ENCODE results near the gene IL4R.
"Not testable (repeated sequence)": the region's sequence is repeated elsewhere in the genome, so short reads cannot be mapped to it uniquely, and the experiment has no call there.

The IL4R gene

DNA sequence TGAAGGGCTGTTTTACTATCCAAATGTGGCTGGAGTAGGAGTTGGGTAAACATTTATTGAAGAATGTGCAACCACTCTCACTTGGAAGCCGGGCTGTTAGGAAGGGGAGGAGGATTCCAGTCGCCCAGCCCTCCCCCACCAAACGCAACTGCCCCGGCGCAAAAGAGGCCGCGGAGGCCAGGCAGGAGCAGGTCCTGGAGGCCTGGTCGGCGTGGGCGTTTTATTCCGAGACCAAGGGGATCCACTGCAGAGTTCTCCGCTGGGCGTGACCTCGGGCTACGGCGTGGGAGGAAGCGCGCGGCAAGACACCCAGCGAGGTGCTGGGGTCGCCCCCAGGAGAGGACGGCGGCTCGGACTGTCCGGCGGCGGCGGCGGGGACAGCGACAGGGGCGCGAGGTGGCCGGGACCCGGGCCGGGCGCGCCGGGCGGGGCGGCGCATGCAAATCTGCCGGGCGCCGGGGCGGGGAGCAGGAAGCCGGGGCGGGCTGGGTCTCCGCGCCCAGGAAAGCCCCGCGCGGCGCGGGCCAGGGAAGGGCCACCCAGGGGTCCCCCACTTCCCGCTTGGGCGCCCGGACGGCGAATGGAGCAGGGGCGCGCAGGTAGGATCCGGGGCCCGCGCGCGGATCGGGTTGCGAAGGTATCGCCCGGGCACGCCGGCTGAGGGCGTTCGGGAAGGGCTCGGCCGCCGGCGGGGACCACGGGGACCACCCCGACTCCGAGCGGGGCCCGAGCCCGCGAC, at the start of gene IL4R:
Gene IL4R (plus strand): TSS at position 553 of the 739 bp plus-strand sequence. CDS start 26,230 bp downstream, outside the sequence.
- in situ Hi-C loops (cut with MboI; ENCODE audit: low sequenced_read_pairs): no loop called here

DNA sequence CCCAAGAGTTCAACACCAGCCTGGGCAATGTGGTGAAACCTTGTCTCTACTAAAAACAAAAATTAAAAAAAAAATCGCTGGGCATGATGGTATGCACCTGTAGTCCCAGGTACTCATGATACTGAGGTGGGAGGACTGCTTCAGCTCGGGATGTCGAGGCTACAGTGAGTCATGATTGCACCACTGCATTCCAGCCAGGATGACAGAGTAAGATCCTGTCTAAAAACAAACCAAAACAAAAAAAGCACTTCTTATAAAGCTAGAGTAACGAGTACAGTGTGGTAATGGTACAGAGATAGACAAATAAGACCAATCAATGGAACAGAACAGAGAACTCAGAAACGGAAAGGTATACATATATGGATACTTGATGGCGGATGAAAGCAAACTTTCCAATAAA, 49.6 kb upstream of the IL4R start:
- in situ Hi-C loops (cut with MboI; ENCODE audit: low sequenced_read_pairs): no loop called here

DNA sequence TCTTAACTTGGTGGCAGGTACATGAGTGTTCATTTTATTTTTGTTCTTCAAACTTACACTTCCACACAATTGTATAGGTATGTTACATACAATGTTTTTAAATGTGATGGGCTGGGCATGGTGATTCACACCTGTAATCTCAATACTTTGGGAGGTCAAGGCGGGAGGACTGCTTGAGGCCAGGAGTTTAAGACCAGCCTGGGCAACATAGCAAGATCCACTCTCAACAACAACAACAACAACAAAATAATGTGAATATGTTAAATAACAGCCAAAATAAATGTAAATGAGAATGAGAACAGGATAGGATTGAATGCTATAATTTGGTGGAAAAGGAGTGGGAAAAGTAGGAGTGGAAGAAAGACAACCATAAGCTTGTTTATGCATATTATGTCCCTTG, 47.8 kb upstream of the IL4R start:
- in situ Hi-C loops (cut with MboI; ENCODE audit: low sequenced_read_pairs): no loop called here

GRCh38 chr16:27267037-27267677, 46.6 kb upstream of the IL4R start:
- in situ Hi-C loops (cut with MboI; ENCODE audit: low sequenced_read_pairs): no loop called here

DNA sequence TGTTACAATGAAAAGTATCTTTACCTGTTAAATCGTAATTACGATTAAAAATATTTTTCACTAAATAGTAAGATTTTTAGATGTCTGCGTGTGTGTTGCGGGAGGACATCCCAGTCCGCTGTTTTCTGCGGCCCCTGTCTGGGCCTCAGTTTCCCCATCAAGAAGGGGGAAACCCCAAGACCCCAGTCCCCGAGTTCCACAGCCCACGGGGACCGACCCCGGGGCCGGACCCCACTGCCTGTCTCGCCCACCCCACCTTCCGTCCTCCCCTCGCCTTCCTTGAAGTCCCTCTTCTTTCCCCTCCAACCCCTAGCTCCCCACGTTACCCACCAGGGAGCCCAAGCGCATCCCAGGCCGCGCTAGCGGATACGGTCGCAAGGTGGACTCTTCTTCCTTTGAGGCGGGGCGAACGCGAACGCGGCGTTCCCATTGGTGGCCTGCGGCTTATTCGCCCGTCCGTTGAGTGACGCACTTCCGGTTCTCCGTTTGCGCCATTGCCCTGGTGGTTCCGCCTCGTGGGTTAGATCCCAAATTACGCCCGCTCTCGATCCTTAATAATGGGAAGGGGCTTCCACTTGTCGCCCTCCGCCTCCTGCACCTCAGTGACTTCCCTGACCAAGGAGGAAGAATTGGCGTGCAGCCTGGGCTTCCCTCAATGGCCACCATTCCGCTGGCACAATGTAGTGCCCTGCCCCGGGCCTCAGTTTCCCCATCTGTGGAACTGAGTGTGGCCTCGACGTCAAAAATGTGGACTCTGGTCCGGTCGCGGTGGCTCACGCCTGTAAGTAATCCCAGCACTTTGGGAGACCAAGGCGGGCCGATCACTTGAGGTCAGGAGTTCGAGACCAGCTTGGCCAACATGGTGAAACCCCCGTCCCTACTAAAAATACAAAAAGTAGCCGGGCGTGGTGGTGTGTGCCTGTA, 45.1 kb upstream of the IL4R start, which contains the start of gene NSMCE1:
Gene NSMCE1 (minus strand): TSS at position 397 of the 924 bp plus-strand sequence. CDS start 11,202 bp downstream, outside the sequence.
- in situ Hi-C loops (cut with MboI; ENCODE audit: low sequenced_read_pairs): no loop called here

- in situ Hi-C loops (cut with MboI; ENCODE audit: low sequenced_read_pairs): no loop called here
These were observed 44.2 kb upstream of the IL4R start for GRCh38 chr16:27269300-27270150.

DNA sequence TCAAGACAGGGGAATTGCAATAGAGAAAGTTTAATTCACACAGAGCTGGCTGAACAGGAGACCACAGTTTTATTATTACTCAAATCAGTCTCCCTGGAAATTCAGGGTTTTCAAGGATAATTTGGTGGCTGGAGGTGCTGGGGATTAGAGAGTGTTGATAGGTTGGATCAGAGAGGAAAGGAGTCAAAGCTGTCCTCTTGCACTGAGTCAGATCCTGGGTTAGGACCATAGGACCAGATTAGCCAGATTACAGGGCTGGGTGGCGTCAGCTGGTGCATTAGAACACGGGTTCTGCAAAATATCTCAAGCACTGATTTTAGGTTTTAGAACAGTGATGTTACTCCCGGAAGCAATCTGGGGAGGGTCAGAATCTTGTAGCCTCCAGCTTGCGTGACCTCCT, 43.4 kb upstream of the IL4R start:
- in situ Hi-C loops (cut with MboI; ENCODE audit: low sequenced_read_pairs): no loop called here

DNA sequence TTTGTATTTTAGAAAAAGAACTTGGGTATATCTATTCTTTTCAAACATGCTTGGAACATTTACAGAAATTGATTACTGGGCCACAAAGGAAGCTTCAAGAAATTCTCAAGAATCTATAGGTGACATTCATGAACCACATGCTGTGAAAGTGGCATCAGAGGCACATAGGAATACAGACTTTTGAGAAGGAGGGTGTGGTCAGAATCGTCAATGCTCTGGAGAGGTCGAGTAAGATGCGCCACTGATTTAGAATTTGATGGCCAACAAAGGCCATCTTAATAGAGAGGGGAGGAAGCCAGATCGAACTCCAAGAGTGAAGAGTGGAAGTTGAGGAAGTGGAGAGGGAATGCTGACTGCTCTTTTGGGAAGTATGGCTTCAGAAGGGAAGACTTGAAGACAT, 41.7 kb upstream of the IL4R start:
- in situ Hi-C loops (cut with MboI; ENCODE audit: low sequenced_read_pairs): no loop called here

GRCh38 chr16:27272697-27273096, 41.1 kb upstream of the IL4R start:
- in situ Hi-C loops (cut with MboI; ENCODE audit: low sequenced_read_pairs): not testable (repeated sequence)

DNA sequence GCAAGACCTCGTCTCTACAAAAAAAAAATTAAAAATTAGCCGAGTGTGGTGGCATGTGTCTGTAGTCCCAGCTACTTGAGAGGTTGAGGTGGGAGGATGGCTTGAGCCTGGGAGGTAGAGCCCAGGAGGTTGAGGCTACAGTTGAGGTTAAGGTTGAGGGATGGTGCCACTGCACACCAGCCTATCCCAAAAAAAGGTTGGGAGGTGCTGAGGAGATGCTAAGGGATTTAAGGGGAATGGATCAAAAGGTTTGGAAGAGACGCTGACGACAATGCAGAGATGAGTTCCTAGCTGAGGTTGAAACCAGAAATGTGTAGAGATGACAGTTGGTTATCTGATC, 40.5 kb upstream of the IL4R start:
- in situ Hi-C loops (cut with MboI; ENCODE audit: low sequenced_read_pairs): no loop called here

- in situ Hi-C loops (cut with MboI; ENCODE audit: low sequenced_read_pairs): no loop called here
These were observed 39.9 kb upstream of the IL4R start for GRCh38 chr16:27273670-27274423.

DNA sequence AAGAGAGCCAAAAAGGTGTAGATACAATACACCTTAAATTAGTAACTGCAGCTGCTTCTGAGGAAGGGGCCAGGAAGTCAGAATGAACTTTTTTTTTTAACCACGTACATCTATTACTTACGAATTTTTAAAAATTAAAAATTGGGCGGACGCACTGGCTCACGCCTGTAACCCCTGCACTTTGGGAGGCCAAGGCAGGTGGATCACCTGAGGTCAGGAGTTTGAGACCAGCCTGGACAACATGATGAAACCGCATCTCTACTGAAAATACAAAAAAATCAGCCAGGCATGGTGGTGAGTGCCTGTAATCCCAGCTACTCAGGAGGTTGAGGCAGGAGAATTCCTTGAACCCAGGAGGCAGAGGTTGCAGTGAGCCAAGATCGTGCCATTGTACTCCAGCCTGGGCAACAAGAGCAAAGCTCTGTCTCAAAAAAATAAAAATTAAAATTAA, 39.3 kb upstream of the IL4R start:
- in situ Hi-C loops (cut with MboI; ENCODE audit: low sequenced_read_pairs): not testable (repeated sequence)

DNA sequence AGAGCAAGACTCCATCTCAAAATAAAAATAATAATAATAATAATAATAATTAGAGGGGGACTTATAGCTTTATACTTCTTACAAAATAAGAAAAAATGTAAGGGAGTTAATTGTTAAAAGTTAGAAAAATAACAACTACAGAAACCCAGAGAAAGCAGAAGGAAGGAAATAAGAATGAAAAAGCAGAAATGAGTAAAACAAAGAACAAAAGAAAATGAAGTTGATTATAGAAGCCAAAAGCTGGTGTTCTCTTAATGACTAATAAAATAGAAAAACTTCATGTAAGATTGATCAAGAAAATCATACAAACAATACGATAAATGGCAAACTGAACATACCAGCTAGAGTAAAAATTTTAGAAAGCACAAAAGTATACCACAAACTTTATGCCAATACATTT, 38.4 kb upstream of the IL4R start:
- in situ Hi-C loops (cut with MboI; ENCODE audit: low sequenced_read_pairs): no loop called here

DNA sequence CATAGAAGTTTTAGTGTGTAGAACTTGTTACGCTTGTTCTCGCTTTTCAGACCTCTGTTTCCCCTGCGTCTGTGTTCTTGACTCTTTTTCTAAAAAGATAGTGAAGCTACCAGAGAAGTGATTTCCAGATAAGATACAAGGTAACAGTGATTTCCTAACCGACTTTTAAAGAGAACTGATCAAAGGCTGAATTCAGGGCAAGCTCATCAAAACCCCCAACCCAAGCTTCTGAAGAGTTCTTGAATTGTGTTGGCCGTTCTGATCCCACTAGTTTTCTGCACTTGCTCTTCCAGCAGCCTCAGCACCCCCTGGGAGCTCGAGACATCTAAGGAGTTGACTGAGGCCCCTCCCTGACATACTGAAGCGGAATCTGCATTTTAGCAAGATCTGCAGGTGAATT, 32.5 kb upstream of the IL4R start:
- in situ Hi-C loops (cut with MboI; ENCODE audit: low sequenced_read_pairs): no loop called here

GRCh38 chr16:27284865-27285675, 28.7 kb upstream of the IL4R start:
- in situ Hi-C loops (cut with MboI; ENCODE audit: low sequenced_read_pairs): no loop called here

GRCh38 chr16:27285676-27286196, 28.0 kb upstream of the IL4R start:
- in situ Hi-C loops (cut with MboI; ENCODE audit: low sequenced_read_pairs): no loop called here

GRCh38 chr16:27286451-27286850, 27.3 kb upstream of the IL4R start:
- in situ Hi-C loops (cut with MboI; ENCODE audit: low sequenced_read_pairs): no loop called here

- in situ Hi-C loops (cut with MboI; ENCODE audit: low sequenced_read_pairs): no loop called here
These were observed 26.5 kb upstream of the IL4R start for GRCh38 chr16:27287051-27287811.
